Stimulated activated CD8-positive, alpha-beta memory T cell treated with anti-CD3 and anti-CD28 coated beads, Interleukin-12 subunit alpha, Interleukin-12 subunit beta, amount 100 ng/mL, for 4 hours (primary cell): ENCODE data around the gene KCNE3.
"Not testable (repeated sequence)": the region's sequence is repeated elsewhere in the genome, so short reads cannot be mapped to it uniquely, and the experiment has no call there.

ENCODE experiments used
- DNase-seq: peaks from one replicate; pipeline ENCODE4 v3.0.0-alpha.2; 2020; ENCODE audit warnings: low read depth

Gene KCNE3

GRCh38 chr11:74443071-74443864, 24.1 kb downstream of the KCNE3 start:
- DNase-seq = no peak

GRCh38 chr11:74442636-74443035, 24.7 kb downstream of the KCNE3 start:
- DNase-seq = no peak

- DNase-seq = no peak
These were observed 28.7 kb downstream of the KCNE3 start for GRCh38 chr11:74438681-74439080.

- no peak for DNase-seq
These were observed 29.8 kb downstream of the KCNE3 start for GRCh38 chr11:74437441-74438042.

- no peak for DNase-seq
These were observed 32.8 kb downstream of the KCNE3 start for GRCh38 chr11:74434528-74434927.

- no peak for DNase-seq
These were observed 38.1 kb downstream of the KCNE3 start for GRCh38 chr11:74429205-74429604.

- DNase-seq = no peak
These were observed 39.9 kb downstream of the KCNE3 start for GRCh38 chr11:74427384-74427886.

GRCh38 chr11:74425100-74425499, 42.2 kb downstream of the KCNE3 start:
- DNase-seq = no peak

GRCh38 chr11:74418509-74418895, 48.8 kb downstream of the KCNE3 start:
- no peak for DNase-seq

- DNase-seq = no peak
These were observed 49.4 kb downstream of the KCNE3 start for GRCh38 chr11:74417860-74418508.

GRCh38 chr11:74417379-74417804, 50.0 kb downstream of the KCNE3 start:
- DNase-seq = no peak

- DNase-seq = not testable (repeated sequence)
These were observed 50.4 kb downstream of the KCNE3 start for GRCh38 chr11:74416974-74417373.

- no peak for DNase-seq
These were observed 54.5 kb downstream of the KCNE3 start for GRCh38 chr11:74412733-74413359.

GRCh38 chr11:74412321-74412720, 55.0 kb downstream of the KCNE3 start:
- DNase-seq = no peak

GRCh38 chr11:74409633-74410032, 57.7 kb downstream of the KCNE3 start:
- DNase-seq = no peak
